Lower leg skin (tissue), 3 donors: Measurements from ENCODE around the gene INPP4A.

Source experiments
- CTCF ChIP-seq, 3 donors: fragments of 450-650 bp; IDR thresholded peaks; one replicate each; pipeline ENCODE4 v1.5.1; 2016; ENCODE audit warnings: antibody characterized with exemption in 3 of 3, mild to moderate bottlenecking in 3 of 3, moderate library complexity in 2 of 3
- POLR2A ChIP-seq, 2 donors: fragments of 450-650 bp; IDR thresholded peaks; one replicate each; pipeline ENCODE4 v1.6.1; 2016 to 2017; ENCODE audit warnings: antibody characterized with exemption in 2 of 2, mild to moderate bottlenecking in 1 of 2, moderate library complexity in 1 of 2

GRCh38 chr2:98607741-98608115, 163.1 kb downstream of the INPP4A start:
- TF ChIP-seq CTCF (IDR thresholded peaks at IDR 0.05) (no peak), POLR2A (IDR thresholded peaks at IDR 0.05) (no peak)
